Stimulated activated CD8-positive, alpha-beta memory T cell treated with anti-CD3 and anti-CD28 coated beads, Interleukin-12 subunit alpha, Interleukin-12 subunit beta, amount 100 ng/mL, for 1 hour (primary cell): ENCODE measurements around the gene MPPED2.

Source experiments
- DNase-seq: peaks from one replicate; pipeline ENCODE4 v3.0.0-alpha.2; 2020; ENCODE audit warnings: low read depth

Gene MPPED2

DNA sequence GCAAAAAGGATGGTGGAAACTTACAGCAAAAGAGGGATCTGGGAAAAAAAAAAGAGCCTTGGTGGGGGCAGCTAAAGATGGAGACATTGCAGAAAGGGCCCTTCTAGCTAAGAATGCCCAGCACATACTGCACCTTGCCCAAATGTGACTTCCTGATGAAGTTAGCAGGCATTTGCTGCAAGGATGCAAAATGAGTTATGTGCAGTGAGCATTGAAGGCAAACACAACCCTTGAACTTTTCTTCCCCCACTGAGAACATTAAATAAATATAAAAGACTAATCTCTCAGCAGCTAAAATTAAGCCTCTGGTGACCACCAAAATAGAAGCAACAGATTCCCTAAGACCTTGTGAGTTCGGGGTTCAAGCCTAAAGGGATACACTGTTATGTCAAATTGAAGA, 133.3 kb downstream of the MPPED2 start:
- DNase-seq: no peak

DNA sequence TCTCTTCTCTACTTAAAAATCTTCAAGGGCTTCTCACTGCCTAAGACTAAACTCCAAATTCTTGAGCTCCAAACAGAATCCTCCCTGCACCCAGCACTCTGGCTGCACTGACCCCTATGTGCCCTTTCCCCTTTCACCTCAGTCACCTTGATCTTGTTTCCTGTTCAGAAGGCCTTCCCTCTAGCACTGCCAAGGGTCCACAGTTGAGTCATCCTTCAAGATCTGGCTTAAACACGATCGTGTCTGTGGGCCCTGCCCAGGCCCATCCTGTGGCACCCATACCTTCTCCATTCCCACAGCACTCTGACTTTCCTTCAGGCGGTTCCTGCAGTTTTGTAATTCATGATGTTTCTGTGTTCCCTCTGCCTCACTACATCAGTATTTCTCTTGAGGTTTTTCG, 134.0 kb downstream of the MPPED2 start:
- no peak for DNase-seq

DNA sequence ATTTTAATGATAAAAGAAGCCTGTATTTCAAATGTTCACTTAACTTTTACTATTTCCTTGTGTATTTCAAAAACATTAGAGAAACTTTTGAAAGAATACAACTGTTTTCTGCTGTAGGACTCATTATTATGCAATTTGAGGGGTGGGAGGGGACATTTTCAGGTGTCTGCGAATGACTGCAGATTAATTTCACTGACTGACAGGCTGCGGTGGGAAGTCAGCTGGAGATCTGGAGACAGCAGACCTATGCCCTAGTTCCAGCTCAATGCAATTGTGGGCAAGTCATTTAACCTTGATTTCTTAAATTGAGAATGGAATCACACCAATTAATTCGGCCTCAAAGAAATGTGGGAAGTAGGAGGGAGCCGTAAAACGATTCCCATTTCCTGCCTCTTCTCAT, 134.5 kb downstream of the MPPED2 start:
- no peak for DNase-seq

DNA sequence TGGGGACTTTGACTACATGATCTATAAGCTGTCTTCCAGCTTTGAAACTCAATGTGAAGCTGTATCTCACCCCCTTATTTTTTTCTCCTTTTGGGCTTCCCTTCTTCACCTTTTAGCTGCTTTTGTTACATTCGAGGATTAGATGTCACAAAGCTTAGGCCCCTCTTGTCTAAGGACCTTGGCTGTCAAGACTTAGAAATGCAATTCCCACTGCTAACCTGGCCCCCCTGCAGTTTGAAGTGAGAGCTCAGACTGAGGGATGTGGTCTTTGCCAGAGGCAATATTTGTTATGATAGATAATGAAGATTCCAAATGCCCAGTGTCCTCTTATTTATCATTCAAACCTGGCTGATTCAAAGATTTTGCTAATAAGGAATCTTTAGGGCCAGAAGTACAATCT, 135.0 kb downstream of the MPPED2 start:
- DNase-seq: no peak

DNA sequence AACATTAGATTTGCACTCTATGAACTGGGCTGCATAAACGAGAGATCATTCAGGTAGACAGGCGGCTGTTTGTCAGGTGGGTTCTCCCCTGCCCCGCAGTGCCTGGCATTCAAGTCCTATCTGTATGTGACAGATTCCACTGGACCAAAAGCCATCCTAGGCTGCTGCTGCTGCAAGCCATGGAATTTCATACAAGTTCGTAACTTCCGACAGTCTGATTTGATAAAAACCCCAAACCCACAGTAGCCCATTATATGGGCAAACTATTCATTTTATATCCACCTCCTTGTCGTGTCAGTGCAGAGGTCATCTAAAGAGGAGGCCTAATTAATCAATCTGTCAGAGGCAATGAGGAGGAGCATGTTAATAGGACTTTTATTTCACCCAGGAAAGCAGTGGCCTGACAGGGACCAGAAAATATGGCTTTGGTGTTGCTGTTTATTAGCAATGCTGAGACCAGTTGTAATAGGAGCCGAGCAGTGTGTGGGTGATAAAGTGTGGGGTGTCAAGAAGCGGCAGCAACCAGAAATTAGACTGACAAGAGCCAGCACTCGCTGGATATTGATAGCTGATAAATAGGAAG, 139.0 kb downstream of the MPPED2 start:
- DNase-seq: no peak

DNA sequence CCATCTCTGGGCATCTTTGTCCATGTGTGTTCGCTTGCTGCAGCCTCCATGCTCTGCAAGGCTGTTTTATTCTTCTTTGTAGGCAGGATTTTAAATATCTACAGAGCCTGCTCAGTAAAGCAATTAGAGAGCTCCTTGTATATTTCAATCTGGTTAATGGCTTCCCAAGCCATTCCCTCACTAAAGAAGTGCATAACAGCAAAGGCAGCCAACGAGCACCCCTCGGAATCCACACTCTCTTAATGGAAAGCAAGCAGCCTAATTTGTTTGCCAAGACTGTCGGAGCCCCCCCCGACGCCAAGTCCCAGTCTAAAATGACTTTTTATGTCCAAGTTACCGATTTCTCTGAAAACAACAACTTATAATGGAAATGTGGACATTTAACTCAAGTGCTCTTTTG, 139.6 kb downstream of the MPPED2 start:
- no peak for DNase-seq

DNA sequence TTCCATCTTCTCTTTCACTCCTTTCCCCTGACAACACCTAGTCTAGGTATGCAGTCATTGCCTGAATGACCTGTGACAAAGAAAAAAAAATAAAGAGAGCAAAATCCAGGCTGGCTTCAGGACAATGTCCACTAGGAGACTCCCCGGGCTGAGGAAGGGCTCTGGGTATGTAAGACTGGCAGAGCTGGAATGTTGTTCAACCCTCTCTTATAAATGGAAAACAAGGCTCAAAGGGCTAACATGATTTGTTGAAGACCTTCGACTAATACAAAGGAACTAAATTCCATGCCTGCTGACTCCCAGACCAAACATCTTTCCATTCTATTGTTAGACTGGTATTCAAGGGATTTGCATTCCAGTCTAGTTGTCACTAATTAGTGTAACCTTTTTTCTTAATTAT, 141.1 kb downstream of the MPPED2 start:
- no peak for DNase-seq

DNA sequence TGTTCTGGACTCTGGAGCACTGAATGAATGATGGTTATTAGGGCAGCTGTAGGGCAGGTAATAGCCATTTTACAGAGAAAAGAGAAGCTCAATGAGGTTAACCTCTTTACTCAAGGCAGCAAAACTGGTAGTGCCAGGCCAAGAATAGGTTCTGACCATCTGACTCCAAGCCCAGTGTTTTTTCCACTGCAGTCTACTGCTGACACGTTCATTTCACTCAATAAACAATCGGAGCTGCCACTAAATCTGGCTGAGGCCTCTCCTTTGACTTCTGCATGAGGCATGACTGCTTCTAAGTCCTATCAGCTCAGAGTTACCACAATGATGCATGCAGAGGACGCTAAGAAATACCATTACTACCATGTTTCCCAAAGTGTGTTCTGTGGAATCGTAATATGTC, 145.6 kb downstream of the MPPED2 start:
- no peak for DNase-seq

DNA sequence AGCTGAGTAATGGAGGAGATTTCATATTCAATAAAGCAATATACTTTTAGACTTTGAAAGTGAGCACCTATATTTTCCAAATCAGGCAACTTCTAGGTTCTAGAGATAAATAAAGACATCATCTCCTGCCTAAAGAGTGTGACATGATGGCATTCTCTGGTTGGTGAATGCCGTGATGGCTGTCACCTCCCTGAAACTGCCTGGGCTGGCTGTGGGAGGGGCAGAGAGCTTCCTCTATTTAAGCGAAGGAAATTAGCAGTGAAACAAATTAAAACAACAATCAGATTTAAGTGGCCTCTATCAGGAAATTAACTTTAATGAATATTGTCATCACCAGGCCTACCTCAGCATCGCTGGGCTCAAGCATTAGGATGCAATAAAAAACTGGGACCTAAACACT, 149.4 kb downstream of the MPPED2 start:
- no peak for DNase-seq

DNA sequence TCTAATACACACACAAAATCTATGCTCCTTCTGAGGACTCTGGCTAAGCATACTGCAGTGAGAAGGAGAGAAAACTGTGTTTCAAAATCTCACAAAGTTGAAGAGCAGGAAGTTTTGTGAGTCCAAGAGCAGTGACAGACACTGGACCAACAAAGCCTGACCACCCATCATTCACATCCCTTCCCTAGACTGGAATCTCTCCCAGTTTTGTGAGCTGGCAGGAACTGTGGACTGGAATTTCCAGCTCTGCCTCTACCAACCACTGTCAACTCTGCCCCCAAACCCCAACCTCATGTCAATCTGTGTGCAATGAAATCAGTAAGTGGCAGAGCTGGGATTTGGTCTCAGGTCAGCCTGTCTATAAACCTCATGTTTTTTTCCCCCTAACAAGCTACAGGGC, 150.7 kb downstream of the MPPED2 start:
- no peak for DNase-seq

DNA sequence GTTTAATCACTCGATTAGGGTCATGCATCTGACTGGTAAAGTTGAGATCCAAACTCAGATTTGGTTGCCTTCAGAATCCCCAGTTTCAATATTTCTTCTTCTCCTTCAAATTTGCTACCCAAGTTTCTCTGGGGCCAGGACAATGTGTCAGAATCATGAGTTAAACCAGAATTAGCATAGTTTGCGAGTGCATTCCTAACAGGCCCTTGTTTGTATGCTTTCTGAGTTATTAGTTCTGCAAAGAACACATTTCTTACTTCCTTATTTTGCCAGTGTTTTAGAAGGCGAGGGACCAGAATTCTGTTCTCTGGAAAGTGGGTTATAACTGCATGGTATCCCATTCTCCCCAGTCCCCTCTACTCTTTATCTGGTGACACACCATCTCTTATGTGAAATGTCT, 151.3 kb downstream of the MPPED2 start:
- no peak for DNase-seq

DNA sequence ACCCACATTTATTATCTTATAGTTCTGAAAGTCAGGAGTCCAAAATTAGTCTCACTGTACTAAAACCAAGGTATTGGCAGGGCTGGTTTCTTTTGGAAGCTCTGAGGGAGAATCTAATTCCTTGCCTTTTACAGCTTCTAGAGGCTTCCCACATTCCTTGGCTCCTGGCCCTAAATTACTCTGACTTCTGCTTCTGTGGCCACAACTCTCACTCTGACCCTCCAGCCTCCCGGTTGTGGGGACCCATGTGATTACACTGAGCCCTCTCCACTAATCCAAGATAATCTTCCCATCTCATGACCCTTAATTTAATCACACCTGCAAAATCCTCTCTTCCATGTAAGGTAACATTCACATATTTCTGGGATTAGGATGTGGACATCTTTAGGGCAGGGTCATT, 152.3 kb downstream of the MPPED2 start:
- DNase-seq: no peak

DNA sequence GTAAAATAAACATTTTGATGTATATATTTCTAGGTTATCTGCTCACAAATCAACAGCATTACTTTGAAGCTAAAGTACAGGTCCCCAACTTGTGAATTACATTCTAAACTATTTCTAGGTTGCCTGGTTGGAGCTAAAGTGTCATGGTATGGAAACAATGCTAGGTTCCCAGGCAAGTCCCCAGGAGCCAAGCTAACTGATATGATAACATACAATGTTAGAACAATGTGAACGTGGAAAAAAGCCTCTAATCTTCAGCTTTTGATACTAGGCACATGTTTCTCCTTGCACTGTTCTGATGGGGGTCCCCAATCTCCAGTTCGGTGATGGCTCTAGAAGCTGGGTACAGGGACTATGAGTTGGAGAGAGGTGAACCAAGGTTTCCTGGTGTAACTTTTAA, 153.4 kb downstream of the MPPED2 start:
- no peak for DNase-seq

DNA sequence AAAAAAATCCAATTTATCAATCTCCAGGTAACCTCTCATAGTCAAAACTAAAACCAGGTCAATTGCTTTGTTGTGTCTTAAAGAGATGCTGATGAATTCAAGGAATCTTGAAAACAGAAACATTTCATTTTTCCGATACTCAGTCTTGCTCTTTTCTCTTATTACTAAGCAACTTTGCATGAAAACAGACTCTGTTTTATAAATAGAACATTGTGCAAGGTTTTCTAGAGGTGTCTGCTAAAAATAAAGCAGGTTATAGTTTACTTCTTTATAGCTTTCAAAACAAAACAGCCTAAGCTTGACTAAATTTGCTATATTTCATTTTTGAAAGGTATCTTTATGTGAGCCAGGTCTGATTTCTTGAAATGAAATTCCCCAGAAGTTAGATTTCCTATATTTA, 154.0 kb downstream of the MPPED2 start:
- DNase-seq: no peak

DNA sequence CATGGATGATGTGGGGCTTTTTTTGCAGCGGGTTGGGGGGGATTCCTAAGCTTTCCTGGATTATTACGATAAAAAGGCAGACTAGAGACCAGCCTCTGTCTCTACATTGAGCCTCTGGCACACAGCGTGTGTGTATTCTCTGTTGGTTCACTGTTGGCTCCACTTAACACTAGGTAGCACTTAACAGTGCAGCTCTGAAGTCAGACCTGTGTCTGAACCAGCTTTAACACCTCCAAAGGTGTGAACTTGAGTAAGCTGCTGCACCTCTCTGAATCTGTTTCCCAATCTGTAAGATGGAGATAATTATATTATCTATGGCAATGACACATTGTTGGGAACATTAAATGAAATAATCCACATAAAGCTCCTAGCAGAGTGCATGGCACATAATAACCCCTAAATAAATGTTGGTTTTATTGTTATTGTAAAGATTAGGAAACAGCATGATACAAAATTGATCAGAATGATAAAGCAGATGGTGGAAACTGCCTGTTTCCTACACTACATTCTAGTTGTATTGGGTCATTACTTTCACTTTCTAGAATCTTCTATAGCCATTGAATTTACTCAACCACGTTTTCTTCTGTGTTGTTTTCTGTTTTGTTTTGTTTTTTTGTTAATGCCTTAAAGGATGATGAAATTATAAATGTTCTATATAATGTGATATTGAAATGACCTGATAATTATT, 154.9 kb downstream of the MPPED2 start:
- DNase-seq: no peak

DNA sequence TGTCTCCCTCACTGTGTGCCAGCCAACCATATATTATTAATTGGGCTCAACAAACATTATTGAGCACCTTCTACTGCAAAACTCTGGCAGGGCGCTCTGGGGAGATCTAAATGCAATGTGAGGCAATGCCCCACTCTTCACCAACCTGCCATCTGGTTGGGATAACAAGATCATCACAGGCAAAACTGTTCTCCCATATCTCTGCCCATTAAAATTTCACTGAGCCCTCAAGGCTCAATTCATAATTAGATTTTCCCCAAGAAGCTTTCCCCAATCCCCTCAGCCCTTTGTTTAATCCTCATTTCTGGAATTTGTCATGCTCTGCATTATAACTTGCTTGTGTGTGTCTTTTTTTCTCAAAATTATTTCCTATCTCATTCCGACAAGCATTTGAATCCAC, 156.6 kb downstream of the MPPED2 start:
- DNase-seq: no peak

DNA sequence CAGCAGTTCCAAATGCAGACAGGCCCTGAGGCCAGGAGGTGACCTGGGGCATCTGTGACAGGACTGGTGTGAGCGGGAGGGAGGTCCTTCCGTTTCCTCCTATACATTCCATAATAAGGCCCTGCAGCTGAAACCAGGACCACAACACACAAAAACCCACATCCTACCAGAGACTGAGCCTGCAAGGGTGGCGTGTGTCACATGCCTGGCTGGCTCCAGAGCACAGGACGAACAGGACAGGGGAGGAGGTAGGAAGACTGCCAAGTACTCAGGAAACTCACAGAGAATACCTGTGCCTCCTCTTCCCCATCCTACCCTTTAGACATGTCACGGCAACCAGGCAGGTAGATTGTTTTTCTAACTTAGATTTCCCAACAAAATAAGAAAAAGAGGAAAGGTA, 159.4 kb downstream of the MPPED2 start:
- no peak for DNase-seq

DNA sequence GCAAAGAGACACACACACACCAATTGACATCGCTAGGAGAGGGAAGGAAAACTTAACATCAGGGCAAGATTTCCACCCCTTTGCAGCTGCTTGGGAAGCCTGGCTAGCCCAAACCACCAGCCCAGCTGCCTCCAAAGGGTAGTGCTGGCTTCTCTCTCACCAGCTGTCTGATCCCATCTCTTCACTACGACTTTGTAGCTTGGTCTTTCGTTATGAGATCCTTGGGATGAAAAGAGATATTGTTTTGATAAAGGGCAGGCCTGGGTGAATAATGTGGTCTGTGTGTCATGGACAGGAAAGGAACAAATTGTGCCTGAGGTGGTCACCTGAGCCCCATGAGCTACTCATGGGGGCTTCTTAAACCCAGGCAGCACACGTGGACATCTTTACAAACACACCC, 161.3 kb downstream of the MPPED2 start:
- DNase-seq: no peak

DNA sequence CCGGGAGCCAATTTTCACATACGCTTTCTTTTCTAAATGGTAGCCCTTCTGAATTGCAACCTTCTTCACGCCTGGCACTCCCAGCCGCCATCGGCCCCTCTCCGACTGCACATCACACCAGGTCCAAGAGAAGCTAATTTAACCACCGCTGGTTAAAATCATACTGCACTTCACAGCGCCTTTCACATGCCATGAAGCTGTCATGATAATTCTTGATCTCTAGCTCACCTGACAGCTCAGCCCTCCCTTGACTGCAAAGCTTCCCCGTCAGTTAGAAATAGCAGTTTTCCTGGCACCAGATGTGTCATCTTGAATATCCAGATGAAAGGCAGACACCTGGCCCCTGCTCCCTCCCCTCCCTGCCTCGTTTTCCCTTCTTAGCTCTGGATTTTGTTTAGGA, 161.8 kb downstream of the MPPED2 start:
- DNase-seq: no peak

DNA sequence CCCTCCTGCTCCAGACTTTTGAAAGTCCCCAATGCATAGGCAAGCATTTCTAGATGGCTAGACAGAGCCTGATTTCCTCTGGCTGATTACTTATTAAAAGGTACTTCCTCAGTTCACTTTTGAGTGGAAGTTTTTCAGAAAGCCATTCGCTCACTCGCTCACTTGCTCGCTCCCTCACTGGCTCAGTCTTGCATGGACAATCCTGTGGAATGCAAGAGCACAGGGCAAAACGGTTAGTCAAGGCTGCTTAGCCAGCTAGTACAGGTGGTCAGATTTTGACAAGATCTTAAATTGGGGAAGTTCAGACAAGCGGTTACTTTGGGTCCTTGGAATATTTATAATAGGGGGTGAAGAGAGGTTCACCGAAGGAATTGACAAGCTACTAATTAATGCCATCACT, 162.3 kb downstream of the MPPED2 start:
- DNase-seq: no peak

DNA sequence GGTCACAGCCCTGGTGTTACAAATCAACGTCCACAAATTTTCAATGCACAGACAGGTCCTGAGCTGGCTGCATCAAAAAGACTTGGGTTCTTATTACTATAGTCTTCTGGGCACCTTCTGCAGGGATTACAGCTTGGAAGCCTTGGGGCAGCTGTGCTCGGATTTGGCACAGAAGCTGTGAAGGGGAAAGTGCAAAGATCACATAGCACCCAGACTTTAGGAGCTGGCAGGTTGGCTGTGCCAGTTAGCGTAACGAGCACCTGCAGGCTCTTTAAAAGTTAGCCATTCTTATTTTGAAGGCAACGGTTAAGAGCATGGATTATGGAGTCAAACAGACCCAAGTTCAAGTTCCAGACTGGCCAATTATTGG, 162.9 kb downstream of the MPPED2 start:
- no peak for DNase-seq

DNA sequence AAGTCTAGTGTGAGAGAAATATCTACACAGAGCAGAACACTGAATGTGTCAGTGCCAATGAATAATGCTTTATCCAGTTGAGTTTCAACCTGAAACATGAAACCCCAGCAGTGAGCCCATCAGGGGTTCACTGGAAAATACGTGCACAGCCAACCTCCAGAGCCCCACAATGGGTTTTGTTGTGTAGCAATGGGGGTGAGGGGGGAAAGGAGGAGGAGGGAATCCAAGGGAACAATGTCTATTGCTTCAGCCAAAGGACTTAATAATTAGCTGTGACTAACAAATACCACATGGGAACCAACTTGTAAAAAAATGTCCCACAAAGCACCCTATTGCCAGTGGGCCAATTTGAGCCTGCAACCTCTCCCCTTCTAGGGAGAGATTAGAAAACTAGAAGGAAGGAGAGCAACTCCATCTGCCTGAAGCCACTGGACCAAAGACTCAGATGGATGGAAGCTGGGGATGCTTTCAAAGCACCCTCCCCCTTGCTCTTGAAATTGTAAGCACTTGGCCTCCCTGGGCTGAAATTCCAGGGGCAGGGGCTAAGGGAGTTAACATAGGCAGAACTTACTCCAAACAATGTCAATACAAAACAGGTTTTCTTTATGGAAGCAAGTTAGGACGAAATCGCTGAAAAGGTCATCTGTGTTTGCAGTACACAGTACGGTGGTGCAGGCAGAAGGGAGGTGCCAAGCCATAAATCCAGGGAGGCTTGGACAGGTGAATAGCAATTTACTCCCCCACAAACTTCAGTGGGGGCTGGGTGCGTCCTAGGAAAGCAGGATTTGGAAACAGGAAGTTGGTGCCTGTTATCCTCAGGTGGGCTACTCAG, 163.5 kb downstream of the MPPED2 start:
- no peak for DNase-seq

DNA sequence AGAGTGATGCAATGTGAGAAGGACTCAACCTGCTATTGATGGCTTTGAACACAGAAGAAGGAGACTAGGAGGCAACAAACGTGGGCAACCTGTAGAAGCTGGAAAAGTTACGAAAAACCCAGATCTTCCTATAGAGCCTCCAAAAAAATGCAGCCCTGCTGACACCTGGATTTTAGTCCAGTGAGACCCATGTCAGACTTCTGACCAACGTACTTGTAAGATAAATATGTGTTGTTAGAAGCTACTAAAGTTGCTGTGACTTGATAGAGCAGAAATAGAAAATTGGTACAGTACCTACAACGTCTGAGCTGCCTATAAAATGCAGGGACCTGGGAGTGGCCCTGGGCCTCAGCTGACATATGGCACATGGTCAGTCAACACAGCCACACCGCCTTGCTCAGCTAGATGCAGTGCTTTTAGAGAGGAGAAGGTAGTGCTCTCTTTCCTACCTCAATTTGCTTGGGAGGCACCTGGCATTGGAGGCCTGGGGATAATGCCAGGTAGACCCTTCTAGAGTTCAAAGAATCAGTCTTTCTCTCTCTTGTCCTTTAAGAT, 165.8 kb downstream of the MPPED2 start:
- no peak for DNase-seq
